Endodermal cell (in vitro differentiated cells): ENCODE measurements around the gene NIM1K. TPM values are rescaled to one million over a fixed set of nuclear protein-coding genes. Genes with fewer than 3 reads are reported as not detected.

ENCODE experiments used
- DNase-seq: peaks from one replicate; pipeline ENCODE4 v3.0.0-alpha.2; 2017
- H3K27ac ChIP-seq: 2 replicates; pipeline ENCODE4 v1.5.1; 2013; ENCODE audit warnings: mild to moderate bottlenecking, low read depth, low read length, moderate library complexity
- H3K27me3 ChIP-seq: 2 replicates; pipeline ENCODE4 v1.6.1; 2013; ENCODE audit warnings: mild to moderate bottlenecking, low read length, moderate library complexity; ENCODE audit not compliant: insufficient read depth, control insufficient read depth, poor library complexity, severe bottlenecking
- H3K36me3 ChIP-seq: 2 replicates; pipeline ENCODE4 v1.7.0; 2013; ENCODE audit warnings: mild to moderate bottlenecking, low read length, moderate library complexity; ENCODE audit not compliant: control insufficient read depth, insufficient read depth
- H3K4me1 ChIP-seq: one replicate; pipeline ENCODE4 v1.7.0; 2013; ENCODE audit warnings: low read length; ENCODE audit not compliant: control insufficient read depth, insufficient read depth
- H3K4me3 ChIP-seq: 2 replicates; pipeline ENCODE4 v1.5.1; 2013; ENCODE audit warnings: mild to moderate bottlenecking, low read length, moderate library complexity
- H3K9ac ChIP-seq: 2 replicates; pipeline ENCODE4 v1.6.1; 2013; ENCODE audit warnings: mild to moderate bottlenecking, low read length, moderate library complexity; ENCODE audit not compliant: poor library complexity, severe bottlenecking; ENCODE audit errors: extremely low read depth
- H3K9me3 ChIP-seq: 2 replicates; pipeline ENCODE4 v1.6.1; 2013; ENCODE audit warnings: mild to moderate bottlenecking, low read length, moderate library complexity; ENCODE audit not compliant: control insufficient read depth
- H3K27ac Mint-ChIP-seq: 2 replicates; pipeline ENCODE4 v1.8.0; 2020; ENCODE audit warnings: mixed read lengths
- H3K27me3 Mint-ChIP-seq: 2 replicates; pipeline ENCODE4 v1.8.0; 2021; ENCODE audit warnings: mild to moderate bottlenecking, mixed read lengths; ENCODE audit not compliant: insufficient read depth
- H3K36me3 Mint-ChIP-seq: 2 replicates; pipeline ENCODE4 v1.8.0; 2020; ENCODE audit warnings: low read depth, mixed read lengths
- H3K4me1 Mint-ChIP-seq: 2 replicates; pipeline ENCODE4 v1.8.0; 2020; ENCODE audit warnings: mixed read lengths
- H3K4me3 Mint-ChIP-seq: 2 replicates; pipeline ENCODE4 v1.8.0; 2020; ENCODE audit warnings: mild to moderate bottlenecking, moderate library complexity, mixed read lengths
- H3K9me3 Mint-ChIP-seq: 2 replicates; pipeline ENCODE4 v1.8.0; 2020; ENCODE audit warnings: mild to moderate bottlenecking, mixed read lengths
- WGBS, 2 experiments: methylation state at CpG; one replicate each; pipeline versions ENCODE4 v1.1.5 to v1.1.7; 2013; ENCODE audit warnings: missing lambda C conversion rate in 2 of 2, mixed read lengths in 1 of 2; ENCODE audit not compliant: insufficient coverage in 1 of 2, insufficient read length in 1 of 2; 5-methylcytosine and 5-hydroxymethylcytosine counted together
- total RNA-seq, 2 donors: library from RNA; stranded (reverse); fragmentation: NEBNext Ultra II Directional in 1 of 2; extraction: Animal tissue kit (Norgen Biotek cat#: 25700) in 1 of 2; gene quantifications; 2 replicates in 1 of 2; 3 replicates in 1 of 2; pipeline ENCODE4 v1.2.1, GENCODE V29; 2021
- TF ChIP-seq, protein P1 (sequence below): fragments of 200-600 bp; sonication (generic); conservative IDR thresholded peaks from 2 replicates; pipeline ENCODE4 v1.5.0; 2021; ENCODE audit warnings: antibody characterized with exemption, mild to moderate bottlenecking

The NIM1K gene
- total RNA-seq, 2 donors from 2014 or later, result not detected

DNA sequence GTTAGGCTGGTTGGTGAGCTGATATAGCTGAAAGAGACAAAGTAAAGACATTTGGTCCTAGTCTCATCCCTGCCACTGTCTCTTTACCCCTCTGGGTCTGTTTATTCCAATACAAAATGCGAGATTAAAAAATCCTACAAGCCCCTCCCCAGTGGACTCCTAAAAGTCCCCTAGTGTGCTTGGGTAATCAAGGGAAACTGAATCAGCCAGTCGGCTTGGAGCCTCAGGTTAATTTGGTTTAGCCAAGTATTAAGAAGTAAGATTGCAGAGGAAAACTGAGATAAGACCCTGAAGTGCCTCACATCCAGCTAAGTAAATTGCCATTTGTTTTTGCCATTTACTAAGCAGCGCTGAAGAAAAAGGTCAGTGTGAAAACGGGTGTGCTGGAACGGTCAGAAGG is 10.4 kb downstream of the NIM1K start:
- Mint-ChIP-seq H3K4me1 (peaks cover 15% of the 10 kb centered on the region), H3K27ac (no peak overlapping the region), H3K4me3 (no peak overlapping the region), H3K36me3 (no peaks in the 10 kb centered on the region), H3K27me3 (peaks cover 41% of the 10 kb centered on the region), H3K9me3 (peaks cover 3% of the 10 kb centered on the region)
- Histone ChIP-seq H3K4me3 (peak overlapping the region; percentile 35), H3K4me1 (peaks cover 8% of the 10 kb centered on the region), H3K36me3 (no peaks in the 10 kb centered on the region), H3K9ac (no peak overlapping the region), H3K27ac (no peak overlapping the region), H3K9me3 (no peaks in the 10 kb centered on the region), H3K27me3 (peaks cover 10% of the 10 kb centered on the region)
- WGBS, 2 experiments, result 83 to 86% methylated on average over 3 to 5 of the region's 5 CpGs
- no peak for DNase-seq
- TF ChIP-seq, protein P1, sequence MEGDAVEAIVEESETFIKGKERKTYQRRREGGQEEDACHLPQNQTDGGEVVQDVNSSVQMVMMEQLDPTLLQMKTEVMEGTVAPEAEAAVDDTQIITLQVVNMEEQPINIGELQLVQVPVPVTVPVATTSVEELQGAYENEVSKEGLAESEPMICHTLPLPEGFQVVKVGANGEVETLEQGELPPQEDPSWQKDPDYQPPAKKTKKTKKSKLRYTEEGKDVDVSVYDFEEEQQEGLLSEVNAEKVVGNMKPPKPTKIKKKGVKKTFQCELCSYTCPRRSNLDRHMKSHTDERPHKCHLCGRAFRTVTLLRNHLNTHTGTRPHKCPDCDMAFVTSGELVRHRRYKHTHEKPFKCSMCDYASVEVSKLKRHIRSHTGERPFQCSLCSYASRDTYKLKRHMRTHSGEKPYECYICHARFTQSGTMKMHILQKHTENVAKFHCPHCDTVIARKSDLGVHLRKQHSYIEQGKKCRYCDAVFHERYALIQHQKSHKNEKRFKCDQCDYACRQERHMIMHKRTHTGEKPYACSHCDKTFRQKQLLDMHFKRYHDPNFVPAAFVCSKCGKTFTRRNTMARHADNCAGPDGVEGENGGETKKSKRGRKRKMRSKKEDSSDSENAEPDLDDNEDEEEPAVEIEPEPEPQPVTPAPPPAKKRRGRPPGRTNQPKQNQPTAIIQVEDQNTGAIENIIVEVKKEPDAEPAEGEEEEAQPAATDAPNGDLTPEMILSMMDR, result no peak

DNA sequence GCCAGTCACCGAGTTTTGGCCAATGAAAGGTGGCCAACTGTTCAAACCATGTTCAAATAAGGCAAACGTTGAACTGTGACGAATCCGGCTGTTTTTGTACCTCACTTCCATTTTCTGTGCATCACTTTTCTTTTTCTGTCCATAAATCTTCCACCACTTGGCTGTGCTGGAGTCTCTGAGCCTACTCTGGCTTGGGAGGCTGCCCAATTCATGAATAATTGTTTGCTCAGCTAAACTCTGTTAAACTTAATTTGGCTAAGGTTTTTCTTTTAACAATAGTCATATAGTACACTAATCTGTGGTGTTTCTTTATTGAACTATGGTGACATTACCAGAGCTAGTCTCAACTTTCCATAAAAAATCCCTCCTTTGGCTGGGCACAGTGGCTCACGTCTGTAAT is 11.3 kb downstream of the NIM1K start:
- no peak overlapping the region for H3K9ac ChIP-seq
- Mint-ChIP-seq H3K36me3 (no peaks in the 10 kb centered on the region), H3K4me3 (no peak overlapping the region)

DNA sequence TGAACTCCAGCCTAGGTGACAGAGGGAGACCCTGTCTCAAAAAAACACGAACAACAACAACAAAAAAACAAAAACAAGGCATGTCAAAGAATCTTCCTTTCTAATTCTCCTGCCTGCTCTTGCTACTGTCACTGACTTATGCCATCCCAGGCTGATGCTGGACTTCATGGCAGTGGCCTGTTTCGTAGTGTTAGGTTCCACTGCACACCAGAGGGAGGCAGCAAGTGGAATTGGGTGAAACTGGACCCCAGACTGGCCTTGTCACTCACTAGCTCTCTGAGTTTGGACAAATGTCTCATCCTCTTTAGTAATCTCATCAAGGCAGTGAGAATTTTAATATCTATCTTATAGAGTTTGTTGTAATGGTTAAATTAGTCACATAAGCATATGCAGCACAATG is 12.9 kb downstream of the NIM1K start:
- H3K9me3 Mint-ChIP-seq, result peaks cover 3% of the 10 kb centered on the region
- Histone ChIP-seq H3K9ac (no peak overlapping the region), H3K4me3 (no peak overlapping the region), H3K4me1 (peaks cover 8% of the 10 kb centered on the region), H3K27ac (no peak overlapping the region), H3K27me3 (peaks cover 17% of the 10 kb centered on the region), H3K9me3 (no peaks in the 10 kb centered on the region), H3K36me3 (no peaks in the 10 kb centered on the region)
- no peaks in the 10 kb centered on the region for H3K36me3 Mint-ChIP-seq
- no peak overlapping the region for H3K4me3 Mint-ChIP-seq
- no peak overlapping the region for H3K27ac Mint-ChIP-seq
- H3K27me3 Mint-ChIP-seq, result peaks cover 56% of the 10 kb centered on the region
- peaks cover 23% of the 10 kb centered on the region for H3K4me1 Mint-ChIP-seq
- no peak for DNase-seq
- TF ChIP-seq, protein P1, result no peak
- 92 to 100% methylated on average over 1 to 2 of the region's 2 CpGs for WGBS, 2 experiments

More for the DNA sequence above, 11.3 kb downstream of the NIM1K start:
- Mint-ChIP-seq H3K9me3 (peaks cover 3% of the 10 kb centered on the region), H3K27me3 (peaks cover 43% of the 10 kb centered on the region), H3K27ac (no peak overlapping the region), H3K4me1 (peaks cover 15% of the 10 kb centered on the region)
- H3K4me3 ChIP-seq, result no peak overlapping the region
- no peaks in the 10 kb centered on the region for H3K9me3 ChIP-seq
- TF ChIP-seq, protein P1, result no peak
- peaks cover 13% of the 10 kb centered on the region for H3K27me3 ChIP-seq
- no peak for DNase-seq
- H3K36me3 ChIP-seq, result no peaks in the 10 kb centered on the region
- peaks cover 8% of the 10 kb centered on the region for H3K4me1 ChIP-seq
- no peak overlapping the region for H3K27ac ChIP-seq
- 93 to 98% methylated on average over 4 to 5 of the region's 5 CpGs for WGBS, 2 experiments
